GM12878 (cell line): ENCODE data around the gene CNN1. TPM values are rescaled to one million over a fixed set of nuclear protein-coding genes. Genes with fewer than 3 reads are reported as not detected.

ENCODE experiments used
- ATAC-seq: fragments of 200-7000 bp; cut with Tn5 transposase; 3 replicates; pipeline ENCODE4 v1.9.1; 2020; ENCODE audit warnings: mild to moderate bottlenecking, moderate library complexity
- BruUV-seq: library from RNA; stranded (reverse); fragments of 400-500 nt; replicated peaks from 2 replicates; lab custom pipeline; 2021; lab: Mats Ljungman, UMichigan
- CTCF ChIA-PET: fragments of 300-600 bp; sonication (Branson Sonifier 250); formaldehyde crosslinking; extraction: SDS; loops from one replicate; lab custom pipeline; 2021; ENCODE audit warnings: inconsistent platforms; lab: Yijun Ruan, JAX
- POLR2A ChIA-PET: fragments of 350-600 bp; formaldehyde crosslinking; extraction: SDS; loops from one replicate; lab custom pipeline; 2021; ENCODE audit warnings: inconsistent platforms; lab: Charles Lee
- RAD21 ChIA-PET: fragments of 300-600 bp; sonication (Branson Sonifier 250); formaldehyde crosslinking; loops from one replicate; lab custom pipeline; 2023; ENCODE audit warnings: antibody characterized with exemption; ENCODE audit not compliant: unreplicated experiment; lab: Charles Lee
- SMC1A ChIA-PET: fragments of 300-600 bp; sonication (Branson Sonifier 250); formaldehyde crosslinking; loops from one replicate; lab custom pipeline; 2023; ENCODE audit not compliant: unreplicated experiment, uncharacterized antibody; lab: Charles Lee
- DNase-seq: peaks from one replicate; pipeline ENCODE4 v3.0.0-alpha.2; 2011; ENCODE audit warnings: low read depth, low spot score
- FAIRE-seq: peaks from 3 replicates; lab custom pipeline; 2011; peaks lifted over from hg19 to GRCh38; lab: Jason Lieb, UNC
- H2AFZ ChIP-seq: 2 replicates; pipeline ENCODE4 v1.6.0; 2011; ENCODE audit warnings: low read depth, low read length, control low read depth; ENCODE audit not compliant: control insufficient read depth
- H3K27ac ChIP-seq: 2 replicates; pipeline ENCODE4 v1.5.1; 2011; ENCODE audit warnings: control low read depth; ENCODE audit not compliant: control insufficient read depth, insufficient read depth
- H3K27me3 ChIP-seq, 2 experiments: replicated peaks in 1 of 2; 2 replicates each; pipeline versions ENCODE4 v1.6.0 to v1.6.1; 2011; ENCODE audit warnings: low read length in 1 of 2; ENCODE audit not compliant: control insufficient read depth in 2 of 2, insufficient read depth in 2 of 2
- H3K36me3 ChIP-seq, 2 experiments: 2 replicates each; pipeline ENCODE4 v1.5.1; 2011; ENCODE audit warnings: low read length in 1 of 2; ENCODE audit not compliant: control insufficient read depth in 2 of 2, insufficient read depth in 2 of 2
- H3K4me1 ChIP-seq: 2 replicates; pipeline ENCODE4 v1.6.1; 2011; ENCODE audit warnings: mild to moderate bottlenecking, low read length, moderate library complexity, mixed read lengths; ENCODE audit not compliant: control insufficient read depth, insufficient read depth
- H3K4me2 ChIP-seq: 2 replicates; pipeline ENCODE4 v1.6.0; 2011; ENCODE audit warnings: control low read depth; ENCODE audit not compliant: control insufficient read depth, insufficient read depth
- H3K4me3 ChIP-seq: fragments of 200-600 bp; sonication (generic); 2 replicates; pipeline ENCODE4 v1.5.1; 2016
- H3K79me2 ChIP-seq: 2 replicates; pipeline ENCODE4 v1.6.0; 2011; ENCODE audit warnings: low read length; ENCODE audit not compliant: control insufficient read depth, insufficient read depth
- H3K9ac ChIP-seq: 2 replicates; pipeline ENCODE4 v1.8.0; 2011; ENCODE audit warnings: low read length, control low read depth, mixed read lengths; ENCODE audit not compliant: control insufficient read depth, insufficient read depth
- H3K9me3 ChIP-seq: replicated peaks from 3 replicates; pipeline ENCODE4 v1.5.1; 2011; ENCODE audit warnings: mild to moderate bottlenecking, low read length; ENCODE audit not compliant: control insufficient read depth, insufficient read depth
- H4K20me1 ChIP-seq: 2 replicates; pipeline ENCODE4 v1.6.0; 2011; ENCODE audit not compliant: control insufficient read depth, insufficient read depth
- CBX3 ChIP-seq: fragments of 200-600 bp; sonication (generic); IDR thresholded peaks from 2 replicates; pipeline ENCODE4 v1.6.1; 2016; ENCODE audit warnings: low read depth, borderline replicate concordance
- CHD4 ChIP-seq: fragments of 200-600 bp; sonication (generic); IDR thresholded peaks from 2 replicates; pipeline ENCODE4 v1.6.1; 2016; ENCODE audit warnings: mild to moderate bottlenecking
- GABPA ChIP-seq: IDR thresholded peaks from 2 replicates; pipeline ENCODE4 v1.6.1; 2014; ENCODE audit warnings: antibody characterized with exemption, low read depth, mild to moderate bottlenecking, inconsistent platforms
- HDAC2 ChIP-seq: fragments of 200-600 bp; sonication (generic); IDR thresholded peaks from 2 replicates; pipeline ENCODE4 v1.6.1; 2017
- IKZF1 ChIP-seq: fragments of 450-650 bp; conservative IDR thresholded peaks from 2 replicates; pipeline ENCODE4 v1.6.1; 2017; ENCODE audit warnings: antibody characterized with exemption, mild to moderate bottlenecking
- KAT2A ChIP-seq: conservative IDR thresholded peaks from 2 replicates; pipeline ENCODE4 v1.6.1; 2011; ENCODE audit warnings: low read depth, low read length; ENCODE audit not compliant: control insufficient read depth
- NFXL1 ChIP-seq: fragments of 450-650 bp; IDR thresholded peaks from 2 replicates; pipeline ENCODE4 v1.6.1; 2017; ENCODE audit warnings: antibody characterized with exemption, mild to moderate bottlenecking, borderline replicate concordance
- NFYB ChIP-seq: IDR thresholded peaks from 2 replicates; pipeline ENCODE4 v1.6.1; 2011; ENCODE audit warnings: low read depth, mild to moderate bottlenecking, low read length, improper control_type of control experiment, moderate library complexity; ENCODE audit not compliant: insufficient read depth
- NR2C2 ChIP-seq: IDR thresholded peaks from 2 replicates; pipeline ENCODE4 v1.6.1; 2011; ENCODE audit warnings: borderline replicate concordance, low read depth; ENCODE audit not compliant: control insufficient read depth, insufficient read length
- RAD21 ChIP-seq: IDR thresholded peaks from 2 replicates; pipeline ENCODE4 v1.6.1; 2011; ENCODE audit warnings: mild to moderate bottlenecking, low read depth, low read length, moderate library complexity; ENCODE audit not compliant: insufficient read depth
- RELA ChIP-seq: fragments of 450-650 bp; IDR thresholded peaks from 2 replicates; pipeline ENCODE4 v1.8.0; 2014; ENCODE audit warnings: borderline replicate concordance; ENCODE audit not compliant: partially characterized antibody
- RUNX3 ChIP-seq: IDR thresholded peaks from 2 replicates; pipeline ENCODE4 v1.6.1; 2012; ENCODE audit warnings: low read length, inconsistent platforms
- SMAD1 ChIP-seq: fragments of 450-650 bp; IDR thresholded peaks from 2 replicates; pipeline ENCODE4 v1.6.1; 2018; ENCODE audit warnings: mild to moderate bottlenecking, low read depth; ENCODE audit not compliant: partially characterized antibody
- SMAD5 ChIP-seq: IDR thresholded peaks from 2 replicates; pipeline ENCODE4 v1.6.1; 2016; ENCODE audit warnings: antibody characterized with exemption, low read depth
- STAT1 ChIP-seq: fragments of 450-650 bp; conservative IDR thresholded peaks from 2 replicates; pipeline ENCODE4 v1.6.1; 2014; ENCODE audit warnings: antibody characterized with exemption, mild to moderate bottlenecking
- WGBS: methylation state at CpG from one replicate; pipeline ENCODE4 v1.1.6; 2016; ENCODE audit warnings: low lambda C conversion rate; ENCODE audit not compliant: insufficient replicate concordance, insufficient coverage; ENCODE audit errors: missing lambda C conversion rate; 5-methylcytosine and 5-hydroxymethylcytosine counted together
- in situ Hi-C: fragments of 300-500 bp; cut with MboI; formaldehyde crosslinking; loops from 9 replicates; pipeline ENCODE4 v1.14.3; 2018; ENCODE audit warnings: mixed read lengths
- intact Hi-C: fragments of 100-400 bp; cut with micrococcal nuclease; formaldehyde crosslinking; loops from one replicate; pipeline ENCODE4 v1.14.2; 2022; ENCODE audit not compliant: unreplicated experiment
- polyA plus RNA-seq, 11 experiments: library from polyadenylated mRNA; depleted of rRNA in 4 of 11; unstranded in 6 of 11; stranded (reverse) in 5 of 11; fragments of >200 nt; fragmentation: Nextera tagmentation in 4 of 11; fragmentation: Illumina TruSeq in 1 of 11; extraction: Ambion mirVana in 4 of 11; extraction: Trizol in 1 of 11; gene quantifications; 1 replicate in 1 of 11; 2 replicates in 10 of 11; pipeline versions ENCODE4 v1.2.1 to v1.2.3, GENCODE V29; 2011 to 2016; ENCODE audit warnings: inconsistent platforms in 2 of 11, missing spikeins in 2 of 11, low read depth in 1 of 11
- total RNA-seq, 4 experiments: library from RNA; depleted of rRNA in 3 of 4; stranded (reverse); fragments of >200 nt in 3 of 4; fragmentation: Illumina TruSeq in 1 of 4; extraction: Trizol in 1 of 4; gene quantifications; 2 replicates each; pipeline versions ENCODE4 v1.2.1 to v1.2.3, GENCODE V29; 2013 to 2021
- TF ChIP-seq, protein P1 (sequence below): IDR thresholded peaks from 2 replicates; pipeline ENCODE4 v1.6.1; 2012; ENCODE audit warnings: low read depth, low read length, improper control_type of control experiment
- TF ChIP-seq, protein P2 (sequence below), 3 experiments: IDR thresholded peaks in 2 of 3; conservative IDR thresholded peaks in 1 of 3; 2 replicates each; pipeline ENCODE4 v1.5.1; 2011; ENCODE audit warnings: low read depth in 3 of 3, low read length in 3 of 3, mild to moderate bottlenecking in 3 of 3, control low read depth in 2 of 3, moderate library complexity in 2 of 3, inconsistent platforms in 1 of 3, mixed read lengths in 1 of 3; ENCODE audit not compliant: control insufficient read depth in 2 of 3, insufficient read depth in 1 of 3; ENCODE audit errors: extremely low read depth in 1 of 3
- TF ChIP-seq, protein P3 (sequence below): IDR thresholded peaks from 2 replicates; pipeline ENCODE4 v1.6.1; 2012; ENCODE audit warnings: low read length, inconsistent platforms

The CNN1 gene
- total and polyA plus RNA-seq, 10 of the 15 experiments (the other 5 are each of a cell fraction or from before 2014, with no cell fraction given), result 0.03 to 0.58 (median 0.22) TPM; not detected in 1

DNA sequence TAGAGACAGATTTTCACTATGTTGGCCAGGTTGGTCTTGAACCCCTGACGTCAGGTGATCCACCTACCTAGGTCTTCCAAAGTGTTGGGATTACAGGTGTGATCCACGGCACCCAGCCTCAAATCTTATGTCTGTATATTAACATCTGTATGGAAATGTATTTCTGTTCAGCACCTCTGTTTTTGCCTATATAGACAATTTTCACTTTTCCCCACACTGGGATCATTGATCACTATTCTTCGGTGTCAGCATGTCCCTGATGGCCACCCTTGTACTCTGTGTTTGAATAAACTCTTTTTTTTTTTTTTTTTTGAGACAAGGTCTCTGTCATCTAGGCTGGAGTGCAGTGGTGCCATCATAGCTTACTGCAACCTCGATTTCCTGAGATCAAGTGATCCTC is 55.4 kb downstream of the CNN1 start:
- RAD21 ChIA-PET, result no interaction called here
- H4K20me1 ChIP-seq, result no peaks in the 10 kb centered on the region
- 71% methylated on average over 4 of the region's 4 CpGs for WGBS
- BruUV-seq, result no TSS peak
- POLR2A ChIA-PET, result interaction anchor here (0.6 to 1.3 kb wide), 5 partner anchors 9 to 142 kb away, joined by 4 to 6 read pairs (median 6); partner anchors contain the start of gene ELOF1
- H3K27ac ChIP-seq, result no peak overlapping the region
- no peak overlapping the region for H3K9ac ChIP-seq
- H2AFZ ChIP-seq, result no peak overlapping the region
- DNase-seq (no peak), FAIRE-seq (no peak), ATAC-seq (no peak)
- in situ Hi-C loops (loop anchor here (25.0 kb wide), 1 partner anchor 1568 kb away; the partner anchor contains the start of genes IER2 and STX10), intact Hi-C loops (no loop called here)
- H3K36me3 ChIP-seq, result no peaks in the 10 kb centered on the region
- peaks cover 5% of the 10 kb centered on the region for H3K4me1 ChIP-seq
- peaks cover 18% of the 10 kb centered on the region for H3K79me2 ChIP-seq
- CTCF ChIA-PET, result interaction anchor here (1.0 to 14.2 kb wide), 3 partner anchors 21 to 34 kb away, joined by 4 to 225 read pairs (median 4); partner anchors contain the start of gene ELOF1
- H3K4me2 ChIP-seq, result no peak overlapping the region
- no peaks in the 10 kb centered on the region for H3K9me3 ChIP-seq
- TF ChIP-seq SMAD1 (no peak), HDAC2 (no peak), SMAD5 (no peak), NR2C2 (no peak), RELA (no peak), NFYB (no peak), RAD21 (no peak), IKZF1 (no peak), KAT2A (no peak), GABPA (no peak), STAT1 (no peak), CBX3 (no peak), RUNX3 (no peak), CHD4 (no peak), NFXL1 (no peak)
- TF ChIP-seq, protein P1, sequence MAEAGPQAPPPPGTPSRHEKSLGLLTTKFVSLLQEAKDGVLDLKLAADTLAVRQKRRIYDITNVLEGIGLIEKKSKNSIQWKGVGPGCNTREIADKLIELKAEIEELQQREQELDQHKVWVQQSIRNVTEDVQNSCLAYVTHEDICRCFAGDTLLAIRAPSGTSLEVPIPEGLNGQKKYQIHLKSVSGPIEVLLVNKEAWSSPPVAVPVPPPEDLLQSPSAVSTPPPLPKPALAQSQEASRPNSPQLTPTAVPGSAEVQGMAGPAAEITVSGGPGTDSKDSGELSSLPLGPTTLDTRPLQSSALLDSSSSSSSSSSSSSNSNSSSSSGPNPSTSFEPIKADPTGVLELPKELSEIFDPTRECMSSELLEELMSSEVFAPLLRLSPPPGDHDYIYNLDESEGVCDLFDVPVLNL, result no peak
- TF ChIP-seq, protein P2, sequence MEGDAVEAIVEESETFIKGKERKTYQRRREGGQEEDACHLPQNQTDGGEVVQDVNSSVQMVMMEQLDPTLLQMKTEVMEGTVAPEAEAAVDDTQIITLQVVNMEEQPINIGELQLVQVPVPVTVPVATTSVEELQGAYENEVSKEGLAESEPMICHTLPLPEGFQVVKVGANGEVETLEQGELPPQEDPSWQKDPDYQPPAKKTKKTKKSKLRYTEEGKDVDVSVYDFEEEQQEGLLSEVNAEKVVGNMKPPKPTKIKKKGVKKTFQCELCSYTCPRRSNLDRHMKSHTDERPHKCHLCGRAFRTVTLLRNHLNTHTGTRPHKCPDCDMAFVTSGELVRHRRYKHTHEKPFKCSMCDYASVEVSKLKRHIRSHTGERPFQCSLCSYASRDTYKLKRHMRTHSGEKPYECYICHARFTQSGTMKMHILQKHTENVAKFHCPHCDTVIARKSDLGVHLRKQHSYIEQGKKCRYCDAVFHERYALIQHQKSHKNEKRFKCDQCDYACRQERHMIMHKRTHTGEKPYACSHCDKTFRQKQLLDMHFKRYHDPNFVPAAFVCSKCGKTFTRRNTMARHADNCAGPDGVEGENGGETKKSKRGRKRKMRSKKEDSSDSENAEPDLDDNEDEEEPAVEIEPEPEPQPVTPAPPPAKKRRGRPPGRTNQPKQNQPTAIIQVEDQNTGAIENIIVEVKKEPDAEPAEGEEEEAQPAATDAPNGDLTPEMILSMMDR (IDR thresholded peaks at IDR 0.05 in 2 of 3, conservative IDR thresholded peaks at IDR 0.05 in 1 of 3; ENCODE audit: control insufficient read depth in 2 of 3, extremely low read depth in 1 of 3, insufficient read depth in 1 of 3, low read depth in 3 of 3, low read length in 3 of 3), result no peak
- TF ChIP-seq, protein P3, sequence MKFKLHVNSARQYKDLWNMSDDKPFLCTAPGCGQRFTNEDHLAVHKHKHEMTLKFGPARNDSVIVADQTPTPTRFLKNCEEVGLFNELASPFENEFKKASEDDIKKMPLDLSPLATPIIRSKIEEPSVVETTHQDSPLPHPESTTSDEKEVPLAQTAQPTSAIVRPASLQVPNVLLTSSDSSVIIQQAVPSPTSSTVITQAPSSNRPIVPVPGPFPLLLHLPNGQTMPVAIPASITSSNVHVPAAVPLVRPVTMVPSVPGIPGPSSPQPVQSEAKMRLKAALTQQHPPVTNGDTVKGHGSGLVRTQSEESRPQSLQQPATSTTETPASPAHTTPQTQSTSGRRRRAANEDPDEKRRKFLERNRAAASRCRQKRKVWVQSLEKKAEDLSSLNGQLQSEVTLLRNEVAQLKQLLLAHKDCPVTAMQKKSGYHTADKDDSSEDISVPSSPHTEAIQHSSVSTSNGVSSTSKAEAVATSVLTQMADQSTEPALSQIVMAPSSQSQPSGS, result no peak
- H3K27me3 ChIP-seq, result no peaks in the 10 kb centered on the region
- SMC1A ChIA-PET, result interaction anchor here (1.1 to 4.9 kb wide), 3 partner anchors 32 to 39 kb away, joined by 3 to 24 read pairs (median 3); partner anchors contain the start of gene ELOF1
- no peak overlapping the region for H3K4me3 ChIP-seq
